Measurements from ENCODE around the gene EFNA4. TPM values are rescaled to one million over a fixed set of nuclear protein-coding genes. Genes with fewer than 3 reads are reported as not detected.

The EFNA4 gene
- total RNA-seq, 1 experiment from 2014 or later: 9.8 TPM

DNA sequence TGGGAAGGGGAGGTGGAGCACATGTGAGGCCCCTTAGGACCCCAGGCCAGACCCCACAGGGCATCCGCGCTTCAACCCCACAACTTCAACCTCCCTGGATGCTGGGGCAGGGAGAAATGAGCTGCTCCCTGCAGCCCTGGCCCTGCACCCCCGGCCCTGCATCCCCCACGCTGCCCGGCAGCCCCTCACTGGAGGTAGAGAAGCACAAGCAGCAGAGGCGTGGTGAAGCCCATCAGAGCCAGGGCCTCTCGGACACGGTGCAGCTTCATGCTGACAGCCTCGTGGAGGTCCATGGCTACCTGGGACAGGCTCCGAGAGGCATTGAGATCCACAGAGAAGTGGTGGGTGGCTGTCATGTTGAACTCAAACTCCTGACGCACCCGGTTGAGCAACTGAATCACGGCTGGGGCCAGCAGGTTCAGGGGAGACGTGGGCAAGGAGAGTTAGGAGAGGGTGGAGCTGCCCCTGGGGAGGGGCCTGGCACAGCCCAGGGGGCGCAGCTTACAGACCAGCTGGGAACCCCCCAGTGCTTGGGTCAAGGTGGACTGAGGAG is 33.2 kb upstream of the EFNA4 start:
- Histone ChIP-seq H2AFZ (ENCODE audit: low read depth, low read length, poor library complexity, severe bottlenecking) (no peak overlapping the region), H3K9me2 (ENCODE audit: insufficient read depth) (no peaks in the 10 kb centered on the region), H3K27me3 (ENCODE audit: insufficient read depth, low read length) (no peaks in the 10 kb centered on the region), H3K27ac (ENCODE audit: low read depth, low read length) (no peak overlapping the region), H3K9me3 (ENCODE audit: control insufficient read depth in 1 of 2, insufficient read depth in 1 of 2, low read depth in 1 of 2, low read length in 2 of 2) (no peaks in the 10 kb centered on the region), H3K9ac (ENCODE audit: low read length) (no peak overlapping the region), H3K79me2 (ENCODE audit: insufficient read depth, low read length) (no peaks in the 10 kb centered on the region), H4K20me1 (ENCODE audit: insufficient read depth) (no peaks in the 10 kb centered on the region), H3K4me1 (ENCODE audit: control insufficient read depth in 1 of 2, insufficient read depth in 2 of 2, low read length in 2 of 2) (peaks cover 10 to 19% of the 10 kb centered on the region in 2 experiments), H3K4me3 (replicated peaks in 1 of 2; ENCODE audit: low read depth in 1 of 2, low read length in 2 of 2) (no peak overlapping the region), H3K4me2 (ENCODE audit: low read length) (no peak overlapping the region), H3K36me3 (ENCODE audit: control insufficient read depth in 1 of 2, insufficient read depth in 2 of 2, low read length in 2 of 2) (no peaks in the 10 kb centered on the region)
- no peak for ATAC-seq
- RAD21 ChIA-PET (ENCODE audit: low non-redundant PET in 1 of 2, low total read pairs in 2 of 2, uncharacterized antibody in 2 of 2, unreplicated experiment in 2 of 2): no interaction called here
- no TSS peak for BruUV-seq (replicated peaks)
- intact Hi-C loops (cut with micrococcal nuclease): no loop called here
- DNase-seq (ENCODE audit: low read depth, low spot score): no peak
- POLR2A ChIA-PET: no interaction called here
- TF ChIP-seq POLR2A (IDR thresholded peaks at IDR 0.05; ENCODE audit: borderline replicate concordance, extremely low read depth, insufficient read depth, insufficient read length) (no peak), EZH2phosphoT487 (IDR thresholded peaks at IDR 0.05; ENCODE audit: borderline replicate concordance) (no peak), JUND (IDR thresholded peaks at IDR 0.05) (no peak), SIN3A (IDR thresholded peaks at IDR 0.05; ENCODE audit: low read depth) (no peak), FOSL1 (IDR thresholded peaks at IDR 0.05; ENCODE audit: low read depth) (no peak), CEBPB (IDR thresholded peaks at IDR 0.05; ENCODE audit: low read depth) (no peak), ZNF274 (IDR thresholded peaks at IDR 0.05; ENCODE audit: low read depth, low read length) (no peak), POLR2AphosphoS5 (IDR thresholded peaks at IDR 0.05; ENCODE audit: low read depth, low read length) (no peak), TCF7L2 (IDR thresholded peaks at IDR 0.05; ENCODE audit: borderline replicate concordance, extremely low read depth, insufficient read depth, insufficient read length) (no peak), RAD21 (IDR thresholded peaks at IDR 0.05; ENCODE audit: low read depth) (no peak), CTCF (IDR thresholded peaks at IDR 0.05 in 2 of 3, conservative IDR thresholded peaks at IDR 0.05 in 1 of 3; ENCODE audit: borderline replicate concordance in 1 of 3, insufficient read depth in 1 of 3, low read depth in 2 of 3, low read length in 2 of 3) (no peak), ELF1 (IDR thresholded peaks at IDR 0.05; ENCODE audit: borderline replicate concordance, low read depth) (no peak), MAX (IDR thresholded peaks at IDR 0.05) (no peak), ATF3 (IDR thresholded peaks at IDR 0.05) (no peak), SRF (IDR thresholded peaks at IDR 0.05; ENCODE audit: low read depth) (no peak), SP1 (IDR thresholded peaks at IDR 0.05; ENCODE audit: low read depth) (no peak)
- TF ChIP-seq, protein P1, sequence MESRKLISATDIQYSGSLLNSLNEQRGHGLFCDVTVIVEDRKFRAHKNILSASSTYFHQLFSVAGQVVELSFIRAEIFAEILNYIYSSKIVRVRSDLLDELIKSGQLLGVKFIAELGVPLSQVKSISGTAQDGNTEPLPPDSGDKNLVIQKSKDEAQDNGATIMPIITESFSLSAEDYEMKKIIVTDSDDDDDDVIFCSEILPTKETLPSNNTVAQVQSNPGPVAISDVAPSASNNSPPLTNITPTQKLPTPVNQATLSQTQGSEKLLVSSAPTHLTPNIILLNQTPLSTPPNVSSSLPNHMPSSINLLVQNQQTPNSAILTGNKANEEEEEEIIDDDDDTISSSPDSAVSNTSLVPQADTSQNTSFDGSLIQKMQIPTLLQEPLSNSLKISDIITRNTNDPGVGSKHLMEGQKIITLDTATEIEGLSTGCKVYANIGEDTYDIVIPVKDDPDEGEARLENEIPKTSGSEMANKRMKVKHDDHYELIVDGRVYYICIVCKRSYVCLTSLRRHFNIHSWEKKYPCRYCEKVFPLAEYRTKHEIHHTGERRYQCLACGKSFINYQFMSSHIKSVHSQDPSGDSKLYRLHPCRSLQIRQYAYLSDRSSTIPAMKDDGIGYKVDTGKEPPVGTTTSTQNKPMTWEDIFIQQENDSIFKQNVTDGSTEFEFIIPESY (IDR thresholded peaks at IDR 0.05; ENCODE audit: extremely low read depth, insufficient replicate concordance, low read length): no peak
- TF ChIP-seq, protein P2, sequence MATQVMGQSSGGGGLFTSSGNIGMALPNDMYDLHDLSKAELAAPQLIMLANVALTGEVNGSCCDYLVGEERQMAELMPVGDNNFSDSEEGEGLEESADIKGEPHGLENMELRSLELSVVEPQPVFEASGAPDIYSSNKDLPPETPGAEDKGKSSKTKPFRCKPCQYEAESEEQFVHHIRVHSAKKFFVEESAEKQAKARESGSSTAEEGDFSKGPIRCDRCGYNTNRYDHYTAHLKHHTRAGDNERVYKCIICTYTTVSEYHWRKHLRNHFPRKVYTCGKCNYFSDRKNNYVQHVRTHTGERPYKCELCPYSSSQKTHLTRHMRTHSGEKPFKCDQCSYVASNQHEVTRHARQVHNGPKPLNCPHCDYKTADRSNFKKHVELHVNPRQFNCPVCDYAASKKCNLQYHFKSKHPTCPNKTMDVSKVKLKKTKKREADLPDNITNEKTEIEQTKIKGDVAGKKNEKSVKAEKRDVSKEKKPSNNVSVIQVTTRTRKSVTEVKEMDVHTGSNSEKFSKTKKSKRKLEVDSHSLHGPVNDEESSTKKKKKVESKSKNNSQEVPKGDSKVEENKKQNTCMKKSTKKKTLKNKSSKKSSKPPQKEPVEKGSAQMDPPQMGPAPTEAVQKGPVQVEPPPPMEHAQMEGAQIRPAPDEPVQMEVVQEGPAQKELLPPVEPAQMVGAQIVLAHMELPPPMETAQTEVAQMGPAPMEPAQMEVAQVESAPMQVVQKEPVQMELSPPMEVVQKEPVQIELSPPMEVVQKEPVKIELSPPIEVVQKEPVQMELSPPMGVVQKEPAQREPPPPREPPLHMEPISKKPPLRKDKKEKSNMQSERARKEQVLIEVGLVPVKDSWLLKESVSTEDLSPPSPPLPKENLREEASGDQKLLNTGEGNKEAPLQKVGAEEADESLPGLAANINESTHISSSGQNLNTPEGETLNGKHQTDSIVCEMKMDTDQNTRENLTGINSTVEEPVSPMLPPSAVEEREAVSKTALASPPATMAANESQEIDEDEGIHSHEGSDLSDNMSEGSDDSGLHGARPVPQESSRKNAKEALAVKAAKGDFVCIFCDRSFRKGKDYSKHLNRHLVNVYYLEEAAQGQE (IDR thresholded peaks at IDR 0.05; ENCODE audit: low read depth): no peak
- CTCF ChIA-PET: no interaction called here
